Mammary epithelial cell (primary cell): Measurements from ENCODE around the gene AKT2.

ENCODE experiments used
- EZH2 ChIP-seq: IDR thresholded peaks from 2 replicates; pipeline ENCODE4 v1.6.1; 2012; ENCODE audit warnings: low read length, inconsistent platforms, borderline replicate concordance
- TF ChIP-seq, protein P1 (sequence below), 2 donors: IDR thresholded peaks in 1 of 2; conservative IDR thresholded peaks in 1 of 2; 2 replicates each; pipeline ENCODE4 v1.5.1; 2011 to 2012; ENCODE audit warnings: inconsistent platforms in 2 of 2, low read length in 2 of 2, mild to moderate bottlenecking in 2 of 2, control low read depth in 1 of 2, low read depth in 1 of 2; ENCODE audit not compliant: insufficient read depth in 1 of 2; ENCODE audit errors: extremely low read depth in 1 of 2

DNA sequence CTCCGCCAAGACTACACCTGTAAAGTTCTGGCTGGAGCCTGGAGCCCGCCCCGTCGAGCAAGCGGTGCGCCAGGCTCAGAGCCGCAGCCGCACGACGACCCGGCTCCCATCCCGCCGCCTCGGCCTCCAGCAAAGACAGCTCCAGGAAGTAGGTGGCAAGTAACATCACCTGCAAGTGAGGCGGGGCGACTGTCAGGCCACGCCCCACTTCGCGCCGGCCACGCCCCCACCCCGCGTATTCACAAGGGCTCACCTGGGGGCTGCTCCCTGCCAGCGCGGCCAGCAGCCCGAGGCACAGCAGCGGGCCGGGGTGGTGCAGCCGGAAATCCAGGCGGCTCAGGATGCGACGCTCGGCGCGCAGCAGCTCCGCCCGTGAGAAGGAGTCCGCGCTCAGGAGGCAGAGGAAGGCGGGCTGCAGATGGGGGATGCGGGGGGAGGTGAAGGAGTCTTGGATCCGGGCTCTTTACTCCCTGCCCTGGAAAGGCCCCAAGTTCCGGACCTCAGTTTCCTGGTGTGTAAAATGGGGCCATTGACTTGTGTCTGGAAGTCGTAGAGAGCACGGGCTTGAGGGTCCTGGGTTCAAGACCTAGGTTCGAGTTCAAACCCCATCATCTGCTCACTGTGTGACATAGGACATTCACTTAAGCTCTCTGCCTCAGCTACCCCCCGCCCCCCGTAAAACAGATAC lies 61.9 kb downstream of the AKT2 start:
- TF ChIP-seq, protein P1, sequence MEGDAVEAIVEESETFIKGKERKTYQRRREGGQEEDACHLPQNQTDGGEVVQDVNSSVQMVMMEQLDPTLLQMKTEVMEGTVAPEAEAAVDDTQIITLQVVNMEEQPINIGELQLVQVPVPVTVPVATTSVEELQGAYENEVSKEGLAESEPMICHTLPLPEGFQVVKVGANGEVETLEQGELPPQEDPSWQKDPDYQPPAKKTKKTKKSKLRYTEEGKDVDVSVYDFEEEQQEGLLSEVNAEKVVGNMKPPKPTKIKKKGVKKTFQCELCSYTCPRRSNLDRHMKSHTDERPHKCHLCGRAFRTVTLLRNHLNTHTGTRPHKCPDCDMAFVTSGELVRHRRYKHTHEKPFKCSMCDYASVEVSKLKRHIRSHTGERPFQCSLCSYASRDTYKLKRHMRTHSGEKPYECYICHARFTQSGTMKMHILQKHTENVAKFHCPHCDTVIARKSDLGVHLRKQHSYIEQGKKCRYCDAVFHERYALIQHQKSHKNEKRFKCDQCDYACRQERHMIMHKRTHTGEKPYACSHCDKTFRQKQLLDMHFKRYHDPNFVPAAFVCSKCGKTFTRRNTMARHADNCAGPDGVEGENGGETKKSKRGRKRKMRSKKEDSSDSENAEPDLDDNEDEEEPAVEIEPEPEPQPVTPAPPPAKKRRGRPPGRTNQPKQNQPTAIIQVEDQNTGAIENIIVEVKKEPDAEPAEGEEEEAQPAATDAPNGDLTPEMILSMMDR (conservative IDR thresholded peaks at IDR 0.05 in 1 of 2, IDR thresholded peaks at IDR 0.05 in 1 of 2; ENCODE audit: extremely low read depth in 1 of 2, insufficient read depth in 1 of 2, low read depth in 1 of 2, low read length in 2 of 2): no peak
- TF ChIP-seq EZH2: no peak
